ENCODE measurements around the gene LSMEM2.

The LSMEM2 gene

GRCh38 chr3:50273689-50274065, 5.2 kb upstream of the LSMEM2 start:
- no peak overlapping the region for H2BK120ac ChIP-seq (ENCODE audit: insufficient read depth, low read length, poor library complexity)
- H4K12ac ChIP-seq (ENCODE audit: low read depth, low read length): no peak overlapping the region
- no CpG with 5 or more reads among the region's 31 CpGs for WGBS (ENCODE audit: extremely low coverage, insufficient coverage, insufficient read length)
- H3K4me1 ChIP-seq (ENCODE audit: control insufficient read depth in 1 of 2, insufficient read depth in 2 of 2, low read length in 2 of 2): peaks cover 25 to 31% of the 10 kb centered on the region in 2 experiments
- no peak overlapping the region for H3K27ac ChIP-seq (ENCODE audit: low read depth, low read length)
- H2AFZ ChIP-seq (ENCODE audit: insufficient read depth, low read length, poor library complexity): no peak overlapping the region
- H2AK5ac ChIP-seq (ENCODE audit: low read length): no peak overlapping the region
- H3K18ac ChIP-seq (ENCODE audit: low read length): no peak overlapping the region
- no peak overlapping the region for H4K91ac ChIP-seq (ENCODE audit: low read depth, low read length)
- H3K4ac ChIP-seq (ENCODE audit: low read depth, low read length): no peak overlapping the region
- no peak overlapping the region for H2BK12ac ChIP-seq (ENCODE audit: low read length)
- no peak overlapping the region for H3K14ac ChIP-seq (ENCODE audit: low read length)
- no peak overlapping the region for H2BK5ac ChIP-seq (ENCODE audit: low read depth, low read length, poor library complexity)
- peaks cover 11% of the 10 kb centered on the region for H3K27me3 ChIP-seq (ENCODE audit: insufficient read depth, low read length)
- no peaks in the 10 kb centered on the region for H3K79me2 ChIP-seq (ENCODE audit: control insufficient read depth, insufficient read depth, low read length, poor library complexity)
- H4K8ac ChIP-seq (ENCODE audit: low read depth, low read length): no peak overlapping the region
- H3K79me1 ChIP-seq (ENCODE audit: low read length): peaks cover 4% of the 10 kb centered on the region
- H3K23ac ChIP-seq (ENCODE audit: low read length): no peak overlapping the region
- H3K36me3 ChIP-seq (ENCODE audit: control insufficient read depth in 1 of 2, insufficient read depth in 2 of 2, low read length in 2 of 2): no peaks in the 10 kb centered on the region
- no peak overlapping the region for H3K9ac ChIP-seq (ENCODE audit: low read length)
- no peak overlapping the region for H3K4me3 ChIP-seq (ENCODE audit: low read depth, low read length)
- H3K9me3 ChIP-seq (ENCODE audit: insufficient read depth, low read depth, low read length): peaks cover 10% of the 10 kb centered on the region
- no peak overlapping the region for H3K4me2 ChIP-seq (ENCODE audit: low read length)
- no peak for DNase-seq

DNA sequence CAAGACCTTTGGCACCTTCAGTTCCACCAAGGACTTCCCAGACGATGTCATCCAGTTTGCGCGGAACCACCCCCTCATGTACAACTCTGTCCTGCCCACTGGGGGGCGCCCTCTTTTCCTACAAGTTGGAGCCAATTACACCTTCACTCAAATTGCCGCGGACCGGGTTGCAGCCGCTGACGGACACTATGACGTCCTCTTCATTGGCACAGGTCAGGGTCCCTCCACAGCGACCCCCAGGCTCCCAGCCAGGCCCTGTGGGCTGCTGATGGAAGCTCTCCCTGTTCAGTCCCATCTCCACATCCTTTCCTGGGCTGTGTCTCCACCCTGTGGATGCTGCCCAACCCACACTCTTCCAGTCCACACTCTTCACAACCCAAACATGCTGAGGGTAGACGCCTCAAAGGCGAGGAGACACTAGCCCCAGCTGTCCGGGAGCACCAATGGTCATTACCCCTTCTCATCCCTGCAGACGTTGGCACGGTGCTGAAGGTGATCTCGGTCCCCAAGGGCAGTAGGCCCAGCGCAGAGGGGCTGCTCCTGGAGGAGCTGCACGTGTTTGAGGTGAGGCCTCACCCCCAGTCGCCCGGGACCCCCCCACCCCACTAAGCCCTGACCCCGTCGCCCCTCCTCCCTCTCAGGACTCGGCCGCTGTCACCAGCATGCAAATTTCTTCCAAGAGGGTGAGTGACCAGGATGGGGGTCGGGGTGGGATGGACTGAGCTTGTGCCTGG, 4.3 kb upstream of the LSMEM2 start:
- Histone ChIP-seq H3K14ac (ENCODE audit: low read length) (no peak overlapping the region), H3K9ac (ENCODE audit: low read length) (no peak overlapping the region), H3K4me3 (ENCODE audit: low read depth, low read length) (no peak overlapping the region), H4K12ac (ENCODE audit: low read depth, low read length) (no peak overlapping the region), H2AFZ (ENCODE audit: insufficient read depth, low read length, poor library complexity) (no peak overlapping the region), H3K9me3 (ENCODE audit: insufficient read depth, low read depth, low read length) (peaks cover 10% of the 10 kb centered on the region), H3K79me2 (ENCODE audit: control insufficient read depth, insufficient read depth, low read length, poor library complexity) (no peaks in the 10 kb centered on the region), H3K36me3 (ENCODE audit: control insufficient read depth in 1 of 2, insufficient read depth in 2 of 2, low read length in 2 of 2) (no peaks in the 10 kb centered on the region), H2BK120ac (ENCODE audit: insufficient read depth, low read length, poor library complexity) (no peak overlapping the region), H2BK12ac (ENCODE audit: low read length) (no peak overlapping the region), H3K4me2 (ENCODE audit: low read length) (no peak overlapping the region), H3K4me1 (ENCODE audit: control insufficient read depth in 1 of 2, insufficient read depth in 2 of 2, low read length in 2 of 2) (peaks cover 19 to 24% of the 10 kb centered on the region in 2 experiments), H2AK5ac (ENCODE audit: low read length) (no peak overlapping the region), H3K4ac (ENCODE audit: low read depth, low read length) (no peak overlapping the region), H3K27ac (ENCODE audit: low read depth, low read length) (no peak overlapping the region), H3K23ac (ENCODE audit: low read length) (no peak overlapping the region), H4K8ac (ENCODE audit: low read depth, low read length) (no peak overlapping the region), H3K79me1 (ENCODE audit: low read length) (peaks cover 4% of the 10 kb centered on the region), H3K18ac (ENCODE audit: low read length) (no peak overlapping the region), H4K91ac (ENCODE audit: low read depth, low read length) (no peak overlapping the region), H3K27me3 (ENCODE audit: insufficient read depth, low read length) (peaks cover 11% of the 10 kb centered on the region), H2BK5ac (ENCODE audit: low read depth, low read length, poor library complexity) (no peak overlapping the region)
- peak; percentile 66 to 82 for DNase-seq
- WGBS (ENCODE audit: extremely low coverage, insufficient coverage, insufficient read length): no CpG with 5 or more reads among the region's 26 CpGs

GRCh38 chr3:50275141-50275995, 3.5 kb upstream of the LSMEM2 start:
- H3K4ac ChIP-seq (ENCODE audit: low read depth, low read length): no peak overlapping the region
- peak overlapping the region; percentile 2 for H3K4me2 ChIP-seq (ENCODE audit: low read length)
- peaks cover 17 to 18% of the 10 kb centered on the region in 2 experiments for H3K4me1 ChIP-seq (ENCODE audit: control insufficient read depth in 1 of 2, insufficient read depth in 2 of 2, low read length in 2 of 2)
- no peak overlapping the region for H3K4me3 ChIP-seq (ENCODE audit: low read depth, low read length)
- H2BK12ac ChIP-seq (ENCODE audit: low read length): no peak overlapping the region
- H3K23ac ChIP-seq (ENCODE audit: low read length): no peak overlapping the region
- peaks cover 10% of the 10 kb centered on the region for H3K9me3 ChIP-seq (ENCODE audit: insufficient read depth, low read depth, low read length)
- no peak overlapping the region for H4K12ac ChIP-seq (ENCODE audit: low read depth, low read length)
- peaks cover 4% of the 10 kb centered on the region for H3K79me1 ChIP-seq (ENCODE audit: low read length)
- no peak overlapping the region for H4K91ac ChIP-seq (ENCODE audit: low read depth, low read length)
- H3K27me3 ChIP-seq (ENCODE audit: insufficient read depth, low read length): peaks cover 11% of the 10 kb centered on the region
- no peak overlapping the region for H3K27ac ChIP-seq (ENCODE audit: low read depth, low read length)
- H2BK120ac ChIP-seq (ENCODE audit: insufficient read depth, low read length, poor library complexity): no peak overlapping the region
- H2BK5ac ChIP-seq (ENCODE audit: low read depth, low read length, poor library complexity): no peak overlapping the region
- H2AK5ac ChIP-seq (ENCODE audit: low read length): no peak overlapping the region
- no peaks in the 10 kb centered on the region for H3K79me2 ChIP-seq (ENCODE audit: control insufficient read depth, insufficient read depth, low read length, poor library complexity)
- DNase-seq: no peak
- H2AFZ ChIP-seq (ENCODE audit: insufficient read depth, low read length, poor library complexity): no peak overlapping the region
- no peak overlapping the region for H3K18ac ChIP-seq (ENCODE audit: low read length)
- H3K14ac ChIP-seq (ENCODE audit: low read length): no peak overlapping the region
- no peaks in the 10 kb centered on the region for H3K36me3 ChIP-seq (ENCODE audit: control insufficient read depth in 1 of 2, insufficient read depth in 2 of 2, low read length in 2 of 2)
- no peak overlapping the region for H4K8ac ChIP-seq (ENCODE audit: low read depth, low read length)
- no CpG with 5 or more reads among the region's 65 CpGs for WGBS (ENCODE audit: extremely low coverage, insufficient coverage, insufficient read length)
- H3K9ac ChIP-seq (ENCODE audit: low read length): no peak overlapping the region

- no peak overlapping the region for H4K12ac ChIP-seq (ENCODE audit: low read depth, low read length)
Observed at GRCh38 chr3:50275996-50276761, 2.7 kb upstream of the LSMEM2 start.

More at GRCh38 chr3:50275996-50276761, 2.7 kb upstream of the LSMEM2 start:
- no peak overlapping the region for H2AK5ac ChIP-seq (ENCODE audit: low read length)
- DNase-seq: no peak
- H4K91ac ChIP-seq (ENCODE audit: low read depth, low read length): no peak overlapping the region
- peaks cover 10% of the 10 kb centered on the region for H3K9me3 ChIP-seq (ENCODE audit: insufficient read depth, low read depth, low read length)
- WGBS (ENCODE audit: extremely low coverage, insufficient coverage, insufficient read length): no CpG with 5 or more reads among the region's 79 CpGs
- H3K18ac ChIP-seq (ENCODE audit: low read length): no peak overlapping the region
- no peak overlapping the region for H3K27ac ChIP-seq (ENCODE audit: low read depth, low read length)
- no peak overlapping the region for H3K4me3 ChIP-seq (ENCODE audit: low read depth, low read length)
- peaks cover 12 to 13% of the 10 kb centered on the region in 2 experiments for H3K4me1 ChIP-seq (ENCODE audit: control insufficient read depth in 1 of 2, insufficient read depth in 2 of 2, low read length in 2 of 2)
- no peak overlapping the region for H3K4me2 ChIP-seq (ENCODE audit: low read length)
- peaks cover 11% of the 10 kb centered on the region for H3K27me3 ChIP-seq (ENCODE audit: insufficient read depth, low read length)
- H2AFZ ChIP-seq (ENCODE audit: insufficient read depth, low read length, poor library complexity): no peak overlapping the region
- no peak overlapping the region for H2BK120ac ChIP-seq (ENCODE audit: insufficient read depth, low read length, poor library complexity)
- no peak overlapping the region for H3K9ac ChIP-seq (ENCODE audit: low read length)
- no peak overlapping the region for H3K23ac ChIP-seq (ENCODE audit: low read length)
- no peaks in the 10 kb centered on the region for H3K36me3 ChIP-seq (ENCODE audit: control insufficient read depth in 1 of 2, insufficient read depth in 2 of 2, low read length in 2 of 2)
- no peak overlapping the region for H4K8ac ChIP-seq (ENCODE audit: low read depth, low read length)
- no peaks in the 10 kb centered on the region for H3K79me2 ChIP-seq (ENCODE audit: control insufficient read depth, insufficient read depth, low read length, poor library complexity)
- H2BK12ac ChIP-seq (ENCODE audit: low read length): no peak overlapping the region
- no peak overlapping the region for H3K14ac ChIP-seq (ENCODE audit: low read length)
- no peak overlapping the region for H2BK5ac ChIP-seq (ENCODE audit: low read depth, low read length, poor library complexity)
- no peak overlapping the region for H3K4ac ChIP-seq (ENCODE audit: low read depth, low read length)
- peaks cover 4% of the 10 kb centered on the region for H3K79me1 ChIP-seq (ENCODE audit: low read length)

All from trophoblast cell (in vitro differentiated cells and primary cell).